Measurements from ENCODE around the gene ST8SIA6.

Gene ST8SIA6

GRCh38 chr10:17272648-17273047, 181.7 kb downstream of the ST8SIA6 start:
- DNase-seq, result no peak
